ENCODE data around the gene BRINP1. TPM values are rescaled to one million over a fixed set of nuclear protein-coding genes. Genes with fewer than 3 reads are reported as not detected.

Gene BRINP1
- total and polyA plus RNA-seq, 2 donors (not counting 1 experiment from before 2014, with no cell fraction given) = not detected

DNA sequence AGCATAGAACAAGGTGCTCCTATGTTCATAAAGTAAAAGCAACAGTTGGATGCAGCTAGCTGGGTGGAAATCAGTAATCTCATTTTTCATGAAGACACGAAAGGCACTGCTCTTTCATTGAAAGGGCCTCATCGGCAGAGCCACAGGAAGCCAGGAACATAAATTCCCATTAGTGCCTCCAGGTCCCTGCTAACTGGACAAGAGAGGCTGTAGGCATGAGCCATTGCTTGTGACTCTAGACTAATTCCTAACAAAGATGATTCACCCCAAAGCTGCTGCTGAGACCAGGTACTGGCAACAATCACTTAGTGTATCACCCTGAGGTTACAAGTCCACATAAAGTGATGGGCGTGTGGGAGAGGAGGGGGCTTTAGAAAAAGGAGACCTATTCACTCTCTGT lies 141.8 kb downstream of the BRINP1 start:
- Histone ChIP-seq H3K4me1 (ENCODE audit: control insufficient read depth in 2 of 2, insufficient read depth in 2 of 2, low read length in 2 of 2) (no peaks in the 10 kb centered on the region), H3K9ac (ENCODE audit: low read length) (no peak overlapping the region), H3K36me3 (replicated peaks in 1 of 2; ENCODE audit: control extremely low read depth in 1 of 2, control insufficient read depth in 1 of 2, extremely low read depth in 1 of 2, insufficient read depth in 2 of 2, low read length in 1 of 2) (no peaks in the 10 kb centered on the region), H2AFZ (ENCODE audit: insufficient read depth, low read depth, low read length, poor library complexity, severe bottlenecking) (no peak overlapping the region), H3K4me3 (ENCODE audit: control extremely low read depth in 1 of 5, extremely low read depth in 1 of 5, insufficient read depth in 1 of 5, low read depth in 2 of 5, low read length in 4 of 5) (no peak overlapping the region), H3K79me2 (ENCODE audit: control insufficient read depth, insufficient read depth, low read length) (no peaks in the 10 kb centered on the region), H4K20me1 (ENCODE audit: control insufficient read depth, insufficient read depth, low read length, poor library complexity, severe bottlenecking) (no peaks in the 10 kb centered on the region), H3K4me2 (replicated peaks; ENCODE audit: low read depth, low read length, poor library complexity, severe bottlenecking) (no peak overlapping the region), H3K9me3 (ENCODE audit: control extremely low read depth in 1 of 3, control insufficient read depth in 2 of 3, insufficient read depth in 1 of 3, low read length in 2 of 3) (no peaks in the 10 kb centered on the region), H3K27ac (ENCODE audit: low read length in 2 of 2) (no peak overlapping the region), H3K27me3 (replicated peaks in 1 of 4; ENCODE audit: control extremely low read depth in 1 of 4, control insufficient read depth in 3 of 4, insufficient read depth in 4 of 4, low read length in 3 of 4) (no peaks in the 10 kb centered on the region)
- Mint-ChIP-seq H3K4me1 (no peaks in the 10 kb centered on the region), H3K27ac (no peak overlapping the region), H3K4me3 (no peak overlapping the region), H3K9me3 (ENCODE audit: insufficient read depth) (no peaks in the 10 kb centered on the region), H3K27me3 (no peaks in the 10 kb centered on the region)
- POLR2A ChIA-PET = no interaction called here
- no peak for TF ChIP-seq EZH2 (IDR thresholded peaks at IDR 0.05; ENCODE audit: borderline replicate concordance, insufficient read depth, low read depth, low read length, poor library complexity, severe bottlenecking)
- TF ChIP-seq, protein P1, sequence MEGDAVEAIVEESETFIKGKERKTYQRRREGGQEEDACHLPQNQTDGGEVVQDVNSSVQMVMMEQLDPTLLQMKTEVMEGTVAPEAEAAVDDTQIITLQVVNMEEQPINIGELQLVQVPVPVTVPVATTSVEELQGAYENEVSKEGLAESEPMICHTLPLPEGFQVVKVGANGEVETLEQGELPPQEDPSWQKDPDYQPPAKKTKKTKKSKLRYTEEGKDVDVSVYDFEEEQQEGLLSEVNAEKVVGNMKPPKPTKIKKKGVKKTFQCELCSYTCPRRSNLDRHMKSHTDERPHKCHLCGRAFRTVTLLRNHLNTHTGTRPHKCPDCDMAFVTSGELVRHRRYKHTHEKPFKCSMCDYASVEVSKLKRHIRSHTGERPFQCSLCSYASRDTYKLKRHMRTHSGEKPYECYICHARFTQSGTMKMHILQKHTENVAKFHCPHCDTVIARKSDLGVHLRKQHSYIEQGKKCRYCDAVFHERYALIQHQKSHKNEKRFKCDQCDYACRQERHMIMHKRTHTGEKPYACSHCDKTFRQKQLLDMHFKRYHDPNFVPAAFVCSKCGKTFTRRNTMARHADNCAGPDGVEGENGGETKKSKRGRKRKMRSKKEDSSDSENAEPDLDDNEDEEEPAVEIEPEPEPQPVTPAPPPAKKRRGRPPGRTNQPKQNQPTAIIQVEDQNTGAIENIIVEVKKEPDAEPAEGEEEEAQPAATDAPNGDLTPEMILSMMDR (IDR thresholded peaks at IDR 0.05) = no peak
- intact Hi-C loops (cut with micrococcal nuclease) = no loop called here
- CTCF ChIA-PET = no interaction called here
- 78% methylated on average over 2 of the region's 3 CpGs for WGBS (ENCODE audit: insufficient coverage)
- DNase-seq (no peak), ATAC-seq (ENCODE audit: low read depth) (no peak)

GRCh38 chr9:119224431-119224830 lies 144.8 kb downstream of the BRINP1 start:
- WGBS (ENCODE audit: insufficient coverage) = no CpG with 5 or more reads among the region's 2 CpGs
- no peaks in the 10 kb centered on the region for H3K9me3 ChIP-seq (ENCODE audit: control extremely low read depth in 1 of 3, control insufficient read depth in 2 of 3, insufficient read depth in 1 of 3, low read length in 2 of 3)
- no peak overlapping the region for H2AFZ ChIP-seq (ENCODE audit: insufficient read depth, low read depth, low read length, poor library complexity, severe bottlenecking)
- Mint-ChIP-seq H3K27ac (no peak overlapping the region), H3K27me3 (no peaks in the 10 kb centered on the region), H3K4me3 (no peak overlapping the region), H3K9me3 (ENCODE audit: insufficient read depth) (no peaks in the 10 kb centered on the region), H3K4me1 (no peaks in the 10 kb centered on the region)
- TF ChIP-seq, protein P1 (IDR thresholded peaks at IDR 0.05) = no peak
- TF ChIP-seq EZH2 (IDR thresholded peaks at IDR 0.05; ENCODE audit: borderline replicate concordance, insufficient read depth, low read depth, low read length, poor library complexity, severe bottlenecking) = no peak
- DNase-seq = no peak
- no peaks in the 10 kb centered on the region for H4K20me1 ChIP-seq (ENCODE audit: control insufficient read depth, insufficient read depth, low read length, poor library complexity, severe bottlenecking)
- no peaks in the 10 kb centered on the region for H3K27me3 ChIP-seq (replicated peaks in 1 of 4; ENCODE audit: control extremely low read depth in 1 of 4, control insufficient read depth in 3 of 4, insufficient read depth in 4 of 4, low read length in 3 of 4)
- POLR2A ChIA-PET = no interaction called here
- no peak for ATAC-seq (ENCODE audit: low read depth)
- no peak overlapping the region for H3K27ac ChIP-seq (ENCODE audit: low read length in 2 of 2)
- H3K4me2 ChIP-seq (replicated peaks; ENCODE audit: low read depth, low read length, poor library complexity, severe bottlenecking) = no peak overlapping the region
- no peak overlapping the region for H3K9ac ChIP-seq (ENCODE audit: low read length)
- H3K4me1 ChIP-seq (ENCODE audit: control insufficient read depth in 2 of 2, insufficient read depth in 2 of 2, low read length in 2 of 2) = no peaks in the 10 kb centered on the region
- intact Hi-C loops (cut with micrococcal nuclease) = no loop called here
- no peaks in the 10 kb centered on the region for H3K79me2 ChIP-seq (ENCODE audit: control insufficient read depth, insufficient read depth, low read length)
- no peak overlapping the region for H3K4me3 ChIP-seq (ENCODE audit: control extremely low read depth in 1 of 5, extremely low read depth in 1 of 5, insufficient read depth in 1 of 5, low read depth in 2 of 5, low read length in 4 of 5)
- CTCF ChIA-PET = no interaction called here
- no peaks in the 10 kb centered on the region for H3K36me3 ChIP-seq (replicated peaks in 1 of 2; ENCODE audit: control extremely low read depth in 1 of 2, control insufficient read depth in 1 of 2, extremely low read depth in 1 of 2, insufficient read depth in 2 of 2, low read length in 1 of 2)
